Pancreas (tissue), 10 donors: ENCODE measurements around the gene EDARADD. TPM values are rescaled to one million over a fixed set of nuclear protein-coding genes. Genes with fewer than 3 reads are reported as not detected.
"Not testable (repeated sequence)": the region's sequence is repeated elsewhere in the genome, so short reads cannot be mapped to it uniquely, and the experiment has no call there.

Experiments used
- ATAC-seq, 4 donors: fragments of 200-7000 bp; cut with Tn5 transposase; one replicate each; pipeline versions ENCODE4 v1.8.0 to v1.9.1; 2020; ENCODE audit warnings: mild to moderate bottlenecking in 4 of 4, moderate library complexity in 4 of 4
- DNase-seq, 6 donors: peaks; one replicate each; pipeline ENCODE4 v3.0.0-alpha.2; 2020
- FAIRE-seq: peaks from 2 replicates; lab custom pipeline; 2012; peaks lifted over from hg19 to GRCh38; lab: Jason Lieb, UNC
- H3K27ac ChIP-seq, 4 donors: fragments of 200-600 bp; sonication (generic); 1 replicate in 3 of 4; 2 replicates in 1 of 4; pipeline versions ENCODE4 v1.5.0 to v1.8.0; 2020
- H3K27me3 ChIP-seq, 4 donors: fragments of 200-600 bp; one replicate each; pipeline ENCODE4 v1.8.0; 2021
- H3K36me3 ChIP-seq, 3 donors: fragments of 200-600 bp; sonication (generic) in 1 of 3; one replicate each; pipeline versions ENCODE4 v1.5.0 to v1.8.0; 2020 to 2021
- H3K4me1 ChIP-seq, 3 donors: fragments of 200-600 bp; one replicate each; pipeline ENCODE4 v1.8.0; 2021
- H3K4me3 ChIP-seq, 4 donors: fragments of 200-600 bp; sonication (generic) in 2 of 4; one replicate each; pipeline versions ENCODE4 v1.5.0 to v1.8.0; 2020 to 2021
- H3K9me3 ChIP-seq, 4 donors: fragments of 200-600 bp; one replicate each; pipeline ENCODE4 v1.8.0; 2021
- CTCF ChIP-seq, 4 donors: fragments of 200-600 bp; sonication (generic) in 3 of 4; IDR thresholded peaks; one replicate each; pipeline versions ENCODE4 v1.5.0 to v1.8.0; 2021; ENCODE audit warnings: antibody characterized with exemption in 4 of 4
- WGBS, 2 donors: extraction: QIAGEN DNeasy Blood & Tissue Kit; methylation state at CpG; one replicate each; pipeline ENCODE4 v1.1.7; 2013; 5-methylcytosine and 5-hydroxymethylcytosine counted together
- intact Hi-C, 3 donors: fragments of 100-400 bp; cut with DNase I; formaldehyde crosslinking; loops; one replicate each; pipeline versions ENCODE4 v1.11.1 to v1.14.2; 2022
- polyA plus RNA-seq, 2 donors: library from polyadenylated mRNA; stranded (reverse); fragments of 200-250 nt; gene quantifications; one replicate each; pipeline ENCODE4 v1.2.3, GENCODE V29; 2013
- total RNA-seq, 6 donors: library from RNA; stranded (reverse); fragmentation: NEBNext Ultra II Directional in 4 of 6; extraction: Animal tissue kit (Norgen Biotek cat#: 25700) in 4 of 6; gene quantifications; one replicate each; pipeline versions ENCODE4 v1.2.1 to v1.2.4, GENCODE V29; 2021 to 2023
- donor health status: healthy with polysubstance abuse.
- donor health status: DM: no; HTN: no; CAD: no; lungs with moderate emphysema.
- donor health status: DM: no; HTN: no; CAD: no.
- donor health status: control.
- donor health status: control.
- donor health status: Bipolar disorder and iron deficiency.
- donor health status: DM: yes; HTN: yes; CAD: no.
- donor health status: DM: no; HTN: no; CAD: no.
- donor health status: DM: no; HTN: no; CAD: no.
- donor health status: DM: yes; HTN: yes; CAD: no.

Gene EDARADD
- total and polyA plus RNA-seq, 8 donors: 1.2 to 9.5 (median 3.0) TPM

- intact Hi-C loops: no loop called here
- H3K27ac ChIP-seq: no peak overlapping the region
- DNase-seq: no peak
- WGBS, 2 donors: 93 to 94% methylated on average over 7 of the region's 7 CpGs
- peaks cover 0 to 11% (median 6%) of the 10 kb centered on the region in 3 donors for H3K4me1 ChIP-seq
- FAIRE-seq: no peak
- no peaks in the 10 kb centered on the region for H3K27me3 ChIP-seq
- no peaks in the 10 kb centered on the region for H3K9me3 ChIP-seq
- no peak overlapping the region for H3K4me3 ChIP-seq
- ATAC-seq: no peak
- no peaks in the 10 kb centered on the region for H3K36me3 ChIP-seq
- TF ChIP-seq CTCF (IDR thresholded peaks at IDR 0.05): no peak
These were observed 32.0 kb upstream of the EDARADD start for GRCh38 chr1:236361909-236362590.

GRCh38 chr1:236363237-236363636 lies 30.8 kb upstream of the EDARADD start:
- intact Hi-C loops: no loop called here
- Histone ChIP-seq H3K27me3 (no peaks in the 10 kb centered on the region), H3K4me1 (peaks cover 0 to 11% (median 6%) of the 10 kb centered on the region in 3 donors), H3K9me3 (no peaks in the 10 kb centered on the region), H3K4me3 (no peak overlapping the region), H3K27ac (no peak overlapping the region), H3K36me3 (no peaks in the 10 kb centered on the region)
- no peak for TF ChIP-seq CTCF (IDR thresholded peaks at IDR 0.05)
- FAIRE-seq: no peak
- WGBS, 2 donors: 89 to 96% methylated on average over 5 of the region's 5 CpGs
- no peak for ATAC-seq
- DNase-seq: no peak

GRCh38 chr1:236365999-236366570 lies 28.0 kb upstream of the EDARADD start:
- intact Hi-C loops: no loop called here

GRCh38 chr1:236366681-236367080 lies 27.4 kb upstream of the EDARADD start:
- H3K9me3 ChIP-seq, intact Hi-C loops, H3K4me3 ChIP-seq, DNase-seq, H3K36me3 ChIP-seq, H3K27me3 ChIP-seq, FAIRE-seq, ATAC-seq: not testable (repeated sequence)
- WGBS, 2 donors: 83 to 93% methylated on average over 12 of the region's 12 CpGs
- Histone ChIP-seq H3K27ac (peak overlapping the region in 1 of 4 donors; percentile 43), H3K4me1 (peaks cover 0 to 11% (median 6%) of the 10 kb centered on the region in 3 donors)

More at GRCh38 chr1:236365999-236366570, 28.0 kb upstream of the EDARADD start:
- no peaks in the 10 kb centered on the region for H3K27me3 ChIP-seq
- peak; percentile 61 to 95 (median 72) for ATAC-seq
- WGBS, 2 donors: 9 to 12% methylated on average over 7 of the region's 7 CpGs
- H3K9me3 ChIP-seq: no peaks in the 10 kb centered on the region
- peaks cover 0 to 11% (median 6%) of the 10 kb centered on the region in 3 donors for H3K4me1 ChIP-seq
- H3K4me3 ChIP-seq: peak overlapping the region in 1 of 4 donors; percentile 4
- FAIRE-seq: no peak
- no peaks in the 10 kb centered on the region for H3K36me3 ChIP-seq
- DNase-seq: no peak
- peak overlapping the region in 1 of 4 donors; percentile 43 for H3K27ac ChIP-seq
- TF ChIP-seq CTCF (IDR thresholded peaks at IDR 0.05): no peak

- ATAC-seq (no peak), DNase-seq (no peak), FAIRE-seq (no peak)
- WGBS, 2 donors: 86 to 88% methylated on average over 1 of the region's 1 CpG
- Histone ChIP-seq H3K4me1 (peaks cover 0 to 14% (median 6%) of the 10 kb centered on the region in 3 donors), H3K27me3 (no peaks in the 10 kb centered on the region), H3K27ac (no peak overlapping the region), H3K4me3 (no peak overlapping the region), H3K9me3 (no peaks in the 10 kb centered on the region), H3K36me3 (no peaks in the 10 kb centered on the region)
- no peak for TF ChIP-seq CTCF (IDR thresholded peaks at IDR 0.05)
- intact Hi-C loops: no loop called here
These were observed 23.7 kb upstream of the EDARADD start for GRCh38 chr1:236370420-236370819.
